ENCODE results near the gene CALML3.

The CALML3 gene

GRCh38 chr10:5492322-5492855, 32.4 kb upstream of the CALML3 start:
- no peak for DNase-seq

GRCh38 chr10:5492929-5493576, 31.7 kb upstream of the CALML3 start:
- DNase-seq = no peak

GRCh38 chr10:5493691-5494090, 31.1 kb upstream of the CALML3 start:
- DNase-seq = no peak

- no peak for DNase-seq
These were observed 30.1 kb upstream of the CALML3 start for GRCh38 chr10:5494611-5495010.

GRCh38 chr10:5496261-5497250, 28.2 kb upstream of the CALML3 start:
- DNase-seq = no peak

GRCh38 chr10:5497289-5497688, 27.5 kb upstream of the CALML3 start:
- no peak for DNase-seq

- no peak for DNase-seq
These were observed 26.6 kb upstream of the CALML3 start for GRCh38 chr10:5497948-5498730.

GRCh38 chr10:5498791-5499492, 25.8 kb upstream of the CALML3 start:
- DNase-seq = no peak

- DNase-seq = no peak
These were observed 25.1 kb upstream of the CALML3 start, which contains the start of gene CALML5 for GRCh38 chr10:5499493-5500140. CALML5 (minus strand) TSS chr10:5499570; CDS start chr10:5499438, 132 bp downstream.

GRCh38 chr10:5500162-5500670, 24.5 kb upstream of the CALML3 start:
- DNase-seq = no peak

- no peak for DNase-seq
These were observed 23.9 kb upstream of the CALML3 start for GRCh38 chr10:5500910-5501309.

GRCh38 chr10:5502061-5502521, 22.7 kb upstream of the CALML3 start:
- no peak for DNase-seq

GRCh38 chr10:5502571-5503476, 21.9 kb upstream of the CALML3 start:
- DNase-seq = no peak

GRCh38 chr10:5503477-5503835, 21.3 kb upstream of the CALML3 start:
- no peak for DNase-seq

- no peak for DNase-seq
These were observed 20.4 kb upstream of the CALML3 start for GRCh38 chr10:5504146-5505072.

- DNase-seq = no peak
These were observed 18.5 kb upstream of the CALML3 start for GRCh38 chr10:5506246-5506645.

GRCh38 chr10:5506751-5507648, 17.8 kb upstream of the CALML3 start:
- no peak for DNase-seq

GRCh38 chr10:5507649-5508131, 17.1 kb upstream of the CALML3 start:
- DNase-seq = no peak
